ENCODE results near the gene TEX13D. TPM values are rescaled to one million over a fixed set of nuclear protein-coding genes. Genes with fewer than 3 reads are reported as not detected.

TEX13D gene
- total RNA-seq, 4 donors from 2014 or later, result not detected

- no peak for DNase-seq
- H3K4me1 ChIP-seq, result no peaks in the 10 kb centered on the region
- TF ChIP-seq POLR2A (IDR thresholded peaks at IDR 0.05) (no peak), CTCF (IDR thresholded peaks at IDR 0.05) (no peak)
- no peaks in the 10 kb centered on the region for H3K9me3 ChIP-seq
- no peak overlapping the region for H3K4me3 ChIP-seq
- intact Hi-C loops (cut with DNase I; ENCODE audit: low total_unique reads), result no loop called here
- H3K27ac ChIP-seq, result no peak overlapping the region
- H3K27me3 ChIP-seq, result no peaks in the 10 kb centered on the region
- no peaks in the 10 kb centered on the region for H3K36me3 ChIP-seq
Observed at GRCh38 chrX:124369722-124370121, 37.3 kb downstream of the TEX13D start.

GRCh38 chrX:124373348-124373747, 40.9 kb downstream of the TEX13D start:
- TF ChIP-seq CTCF (IDR thresholded peaks at IDR 0.05) (no peak), POLR2A (IDR thresholded peaks at IDR 0.05) (no peak)
- Histone ChIP-seq H3K36me3 (no peaks in the 10 kb centered on the region), H3K4me3 (no peak overlapping the region), H3K9me3 (no peaks in the 10 kb centered on the region), H3K27me3 (no peaks in the 10 kb centered on the region), H3K27ac (no peak overlapping the region), H3K4me1 (no peaks in the 10 kb centered on the region)
- no peak for DNase-seq
- intact Hi-C loops (cut with DNase I; ENCODE audit: low total_unique reads), result no loop called here

DNA sequence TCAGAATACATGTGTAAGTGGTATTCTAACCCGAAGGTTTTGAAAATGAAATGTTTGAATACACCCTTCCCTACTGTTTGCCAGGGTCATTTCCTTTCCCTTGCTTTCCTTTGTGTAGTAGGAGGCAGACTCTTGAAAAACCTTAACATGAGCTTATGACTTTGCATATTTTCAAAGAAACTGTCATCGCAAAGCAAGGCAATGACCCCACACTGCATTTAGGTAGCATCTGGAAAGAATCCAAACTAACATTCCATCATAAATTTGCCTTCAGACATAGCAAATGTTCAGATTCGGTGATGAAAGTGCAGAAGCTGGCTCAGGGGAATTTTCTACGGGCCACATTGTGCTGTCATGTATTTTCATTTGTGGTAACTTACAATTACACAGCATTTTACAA, 46.2 kb downstream of the TEX13D start:
- Histone ChIP-seq H3K4me3 (no peak overlapping the region), H3K27ac (no peak overlapping the region), H3K27me3 (no peaks in the 10 kb centered on the region), H3K9me3 (no peaks in the 10 kb centered on the region), H3K36me3 (no peaks in the 10 kb centered on the region), H3K4me1 (no peaks in the 10 kb centered on the region)
- TF ChIP-seq POLR2A (IDR thresholded peaks at IDR 0.05) (no peak), CTCF (IDR thresholded peaks at IDR 0.05) (no peak)
- DNase-seq, result no peak
- intact Hi-C loops (cut with DNase I; ENCODE audit: low total_unique reads), result no loop called here

DNA sequence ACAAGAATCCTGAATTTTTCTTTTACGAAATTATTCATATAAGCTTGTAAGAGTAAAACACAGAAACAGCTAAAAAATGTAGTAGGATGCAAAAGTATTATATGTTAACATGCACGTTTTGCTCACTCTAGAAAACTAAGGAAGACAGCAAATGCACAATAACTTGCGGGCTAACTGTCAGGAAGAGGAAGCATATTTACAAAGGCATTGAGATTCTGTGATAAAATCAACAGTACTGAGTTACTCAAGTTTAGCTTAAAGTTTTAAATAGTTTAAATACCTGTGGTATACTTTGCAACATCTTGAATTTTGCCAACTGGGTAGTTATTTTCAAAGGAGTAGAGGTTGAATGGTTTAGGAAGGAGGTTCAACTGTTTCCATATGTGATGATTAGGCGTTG, 50.9 kb downstream of the TEX13D start:
- TF ChIP-seq POLR2A (IDR thresholded peaks at IDR 0.05), result no peak
- H3K4me1 ChIP-seq, result no peaks in the 10 kb centered on the region
- H3K9me3 ChIP-seq, result no peaks in the 10 kb centered on the region
- H3K27me3 ChIP-seq, result no peaks in the 10 kb centered on the region
- no peaks in the 10 kb centered on the region for H3K36me3 ChIP-seq
- H3K27ac ChIP-seq, result no peak overlapping the region
- intact Hi-C loops (cut with DNase I; ENCODE audit: low total_unique reads), result no loop called here
- no peak overlapping the region for H3K4me3 ChIP-seq
- DNase-seq, result no peak

GRCh38 chrX:124386401-124386800, 53.9 kb downstream of the TEX13D start:
- TF ChIP-seq CTCF (IDR thresholded peaks at IDR 0.05) (no peak), POLR2A (IDR thresholded peaks at IDR 0.05) (no peak)
- Histone ChIP-seq H3K27me3 (no peaks in the 10 kb centered on the region), H3K9me3 (no peaks in the 10 kb centered on the region), H3K36me3 (no peaks in the 10 kb centered on the region), H3K4me1 (no peaks in the 10 kb centered on the region), H3K27ac (no peak overlapping the region), H3K4me3 (no peak overlapping the region)
- intact Hi-C loops (cut with DNase I; ENCODE audit: low total_unique reads), result no loop called here
- no peak for DNase-seq

Small RNAs within 50 kb of the gene (small RNA-seq; reads per million reads assigned to genes)
- gene AL022718.1, result not detected

Other genes with a start within 250 kb of the TEX13D start
- 1 to 10 TPM in 1 of 4 donors, under 1 TPM in 2, not detected in 1; 0.43 to 2.4 (median 0.76) TPM for gene SH2D1A, start 13.9 kb downstream of the TEX13D start, total RNA-seq

Data from uterus (tissue), 4 donors.